ENCODE results near the gene SIX1. TPM values are rescaled to one million over a fixed set of nuclear protein-coding genes. Genes with fewer than 3 reads are reported as not detected.

The SIX1 gene
- total RNA-seq, 1 donor from 2014 or later = 0.20 TPM

DNA sequence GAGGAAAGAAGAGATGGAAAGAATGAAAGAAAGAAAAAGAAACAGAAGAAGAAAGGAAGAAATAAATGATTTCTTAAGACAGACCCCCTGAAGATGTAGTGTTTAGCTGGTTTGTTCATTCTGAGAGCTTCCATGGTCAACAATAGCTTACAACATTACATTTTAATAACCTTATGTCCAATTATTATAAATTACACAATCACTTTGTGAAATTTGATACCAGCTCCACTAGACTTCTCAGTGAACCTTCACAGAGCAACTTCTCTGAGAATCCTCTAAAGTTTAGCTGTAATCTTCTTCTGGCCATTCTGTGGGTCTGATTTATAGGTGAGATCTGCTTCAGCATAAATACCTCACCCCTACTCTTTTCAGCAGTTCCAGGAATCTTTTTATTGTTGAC, 27.9 kb downstream of the SIX1 start:
- Mint-ChIP-seq H3K36me3 (ENCODE audit: low read depth, unreplicated experiment) (no peaks in the 10 kb centered on the region), H3K4me1 (ENCODE audit: low read depth, unreplicated experiment) (peaks cover 8% of the 10 kb centered on the region), H3K27me3 (ENCODE audit: low read depth, unreplicated experiment) (peaks cover 5% of the 10 kb centered on the region), H3K9me3 (ENCODE audit: unreplicated experiment) (no peaks in the 10 kb centered on the region), H3K27ac (ENCODE audit: unreplicated experiment) (no peak overlapping the region), H3K4me3 (ENCODE audit: unreplicated experiment) (no peak overlapping the region)
- H3K79me2 ChIP-seq (ENCODE audit: insufficient read depth, low read length) = no peaks in the 10 kb centered on the region
- H3K36me3 ChIP-seq (ENCODE audit: insufficient read depth, low read length) = no peaks in the 10 kb centered on the region
- DNase-seq (ENCODE audit: low read depth) (no peak), FAIRE-seq (no peak)
- no peak overlapping the region for H3K27ac ChIP-seq (ENCODE audit: low read depth, low read length)
- H3K4me3 ChIP-seq (ENCODE audit: insufficient read depth, low read depth, low read length) = no peak overlapping the region
- H4K20me1 ChIP-seq (ENCODE audit: insufficient read depth, low read length) = no peaks in the 10 kb centered on the region
- H3K4me2 ChIP-seq (ENCODE audit: low read length) = no peak overlapping the region
- H3K4me1 ChIP-seq (ENCODE audit: insufficient read depth, low read length) = no peaks in the 10 kb centered on the region
- H3K9me3 ChIP-seq (ENCODE audit: insufficient read depth, low read depth, low read length) = no peaks in the 10 kb centered on the region
- TF ChIP-seq, protein P1, sequence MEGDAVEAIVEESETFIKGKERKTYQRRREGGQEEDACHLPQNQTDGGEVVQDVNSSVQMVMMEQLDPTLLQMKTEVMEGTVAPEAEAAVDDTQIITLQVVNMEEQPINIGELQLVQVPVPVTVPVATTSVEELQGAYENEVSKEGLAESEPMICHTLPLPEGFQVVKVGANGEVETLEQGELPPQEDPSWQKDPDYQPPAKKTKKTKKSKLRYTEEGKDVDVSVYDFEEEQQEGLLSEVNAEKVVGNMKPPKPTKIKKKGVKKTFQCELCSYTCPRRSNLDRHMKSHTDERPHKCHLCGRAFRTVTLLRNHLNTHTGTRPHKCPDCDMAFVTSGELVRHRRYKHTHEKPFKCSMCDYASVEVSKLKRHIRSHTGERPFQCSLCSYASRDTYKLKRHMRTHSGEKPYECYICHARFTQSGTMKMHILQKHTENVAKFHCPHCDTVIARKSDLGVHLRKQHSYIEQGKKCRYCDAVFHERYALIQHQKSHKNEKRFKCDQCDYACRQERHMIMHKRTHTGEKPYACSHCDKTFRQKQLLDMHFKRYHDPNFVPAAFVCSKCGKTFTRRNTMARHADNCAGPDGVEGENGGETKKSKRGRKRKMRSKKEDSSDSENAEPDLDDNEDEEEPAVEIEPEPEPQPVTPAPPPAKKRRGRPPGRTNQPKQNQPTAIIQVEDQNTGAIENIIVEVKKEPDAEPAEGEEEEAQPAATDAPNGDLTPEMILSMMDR (IDR thresholded peaks at IDR 0.05; ENCODE audit: insufficient read depth, low read depth, low read length) = no peak
- no peak for TF ChIP-seq EZH2 (IDR thresholded peaks at IDR 0.05; ENCODE audit: insufficient read depth, low read length)
- no peak overlapping the region for H3K9ac ChIP-seq (ENCODE audit: low read length)
- no peaks in the 10 kb centered on the region for H3K27me3 ChIP-seq (ENCODE audit: insufficient read depth, low read length)
- no peak overlapping the region for H2AFZ ChIP-seq (ENCODE audit: low read depth, low read length)

DNA sequence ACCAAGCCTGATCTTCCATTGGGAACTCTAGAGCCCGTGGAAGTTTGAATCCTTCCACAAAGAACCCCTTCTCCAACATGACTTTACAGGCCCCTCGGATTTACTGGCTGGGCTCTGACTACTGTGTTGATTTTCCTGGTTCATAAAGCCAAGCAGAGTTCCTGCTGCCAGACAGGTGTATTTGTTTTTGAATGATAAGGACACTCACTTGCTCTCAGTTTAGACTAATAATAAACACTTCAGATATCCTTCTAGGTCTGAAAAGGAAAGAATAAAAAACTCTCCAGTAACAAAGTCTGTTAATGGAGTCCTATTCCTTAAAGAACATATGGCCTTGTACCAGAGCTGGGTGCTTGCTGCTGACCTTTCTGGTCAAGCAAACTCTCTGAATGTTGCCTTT, 31.0 kb downstream of the SIX1 start:
- Histone ChIP-seq H3K4me1 (ENCODE audit: insufficient read depth, low read length) (no peaks in the 10 kb centered on the region), H3K9ac (ENCODE audit: low read length) (no peak overlapping the region), H2AFZ (ENCODE audit: low read depth, low read length) (no peak overlapping the region), H3K27ac (ENCODE audit: low read depth, low read length) (no peak overlapping the region), H3K9me3 (ENCODE audit: insufficient read depth, low read depth, low read length) (no peaks in the 10 kb centered on the region), H4K20me1 (ENCODE audit: insufficient read depth, low read length) (no peaks in the 10 kb centered on the region), H3K4me2 (ENCODE audit: low read length) (no peak overlapping the region), H3K36me3 (ENCODE audit: insufficient read depth, low read length) (no peaks in the 10 kb centered on the region), H3K79me2 (ENCODE audit: insufficient read depth, low read length) (no peaks in the 10 kb centered on the region), H3K4me3 (ENCODE audit: insufficient read depth, low read depth, low read length) (no peak overlapping the region), H3K27me3 (ENCODE audit: insufficient read depth, low read length) (no peaks in the 10 kb centered on the region)
- no peak overlapping the region for H3K4me3 Mint-ChIP-seq (ENCODE audit: unreplicated experiment)
- H3K36me3 Mint-ChIP-seq (ENCODE audit: low read depth, unreplicated experiment) = no peaks in the 10 kb centered on the region
- H3K27ac Mint-ChIP-seq (ENCODE audit: unreplicated experiment) = no peak overlapping the region
- TF ChIP-seq, protein P1 (IDR thresholded peaks at IDR 0.05; ENCODE audit: insufficient read depth, low read depth, low read length) = no peak
- no peak for TF ChIP-seq EZH2 (IDR thresholded peaks at IDR 0.05; ENCODE audit: insufficient read depth, low read length)
- H3K27me3 Mint-ChIP-seq (ENCODE audit: low read depth, unreplicated experiment) = peaks cover 3% of the 10 kb centered on the region
- DNase-seq (ENCODE audit: low read depth) = no peak
- H3K9me3 Mint-ChIP-seq (ENCODE audit: unreplicated experiment) = peaks cover under 1% of the 10 kb centered on the region
- no peak for FAIRE-seq
- H3K4me1 Mint-ChIP-seq (ENCODE audit: low read depth, unreplicated experiment) = peaks cover 8% of the 10 kb centered on the region

DNA sequence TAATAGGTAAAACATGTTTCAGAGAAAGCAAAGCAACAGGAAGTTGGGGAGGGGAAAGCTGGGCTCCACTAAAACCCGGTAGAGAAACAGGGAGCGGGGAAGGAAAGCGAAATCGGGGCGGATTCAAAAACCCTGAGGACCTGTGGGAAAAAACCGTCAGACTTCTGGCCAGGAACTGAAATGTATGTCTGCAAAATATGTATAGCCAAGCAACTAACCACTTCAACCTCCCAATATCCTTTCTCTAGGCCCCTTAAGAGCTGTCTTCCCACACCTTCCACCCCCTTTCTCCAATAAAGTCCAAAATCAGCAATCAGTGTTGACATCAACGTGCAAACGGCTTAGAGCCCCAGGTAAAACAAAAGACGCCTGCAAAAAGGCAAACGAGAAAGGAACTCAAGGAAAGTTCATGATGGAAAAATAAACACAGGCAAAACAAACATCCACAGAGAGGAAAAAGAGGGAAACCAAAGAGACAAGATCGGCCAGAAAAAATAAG, 32.8 kb downstream of the SIX1 start:
- H2AFZ ChIP-seq (ENCODE audit: low read depth, low read length) = peak overlapping the region; percentile 29

More for the DNA sequence above, 32.8 kb downstream of the SIX1 start:
- Histone ChIP-seq H3K36me3 (ENCODE audit: insufficient read depth, low read length) (no peaks in the 10 kb centered on the region), H3K4me1 (ENCODE audit: insufficient read depth, low read length) (no peaks in the 10 kb centered on the region), H3K9ac (ENCODE audit: low read length) (no peak overlapping the region), H3K4me2 (ENCODE audit: low read length) (peak overlapping the region; percentile 52), H4K20me1 (ENCODE audit: insufficient read depth, low read length) (no peaks in the 10 kb centered on the region), H3K27ac (ENCODE audit: low read depth, low read length) (no peak overlapping the region), H3K79me2 (ENCODE audit: insufficient read depth, low read length) (no peaks in the 10 kb centered on the region), H3K4me3 (ENCODE audit: insufficient read depth, low read depth, low read length) (no peak overlapping the region), H3K27me3 (ENCODE audit: insufficient read depth, low read length) (no peaks in the 10 kb centered on the region), H3K9me3 (ENCODE audit: insufficient read depth, low read depth, low read length) (no peaks in the 10 kb centered on the region)
- no peak for DNase-seq (ENCODE audit: low read depth)
- Mint-ChIP-seq H3K4me3 (ENCODE audit: unreplicated experiment) (no peak overlapping the region), H3K36me3 (ENCODE audit: low read depth, unreplicated experiment) (no peaks in the 10 kb centered on the region), H3K9me3 (ENCODE audit: unreplicated experiment) (peaks cover 3% of the 10 kb centered on the region), H3K27me3 (ENCODE audit: low read depth, unreplicated experiment) (no peaks in the 10 kb centered on the region), H3K27ac (ENCODE audit: unreplicated experiment) (no peak overlapping the region), H3K4me1 (ENCODE audit: low read depth, unreplicated experiment) (no peaks in the 10 kb centered on the region)
- FAIRE-seq = no peak
- TF ChIP-seq, protein P1 (IDR thresholded peaks at IDR 0.05; ENCODE audit: insufficient read depth, low read depth, low read length) = no peak
- no peak for TF ChIP-seq EZH2 (IDR thresholded peaks at IDR 0.05; ENCODE audit: insufficient read depth, low read length)

Data from astrocyte (in vitro differentiated cells and primary cell).